Tibial artery (tissue), 4 donors: ENCODE data around the gene HEBP2.
"Not testable (repeated sequence)": the region's sequence is repeated elsewhere in the genome, so short reads cannot be mapped to it uniquely, and the experiment has no call there.

ENCODE experiments used
- DNase-seq, 2 donors: peaks; one replicate each; pipeline ENCODE4 v3.0.0-alpha.2; 2019
- H3K27ac ChIP-seq, 2 donors: fragments of 200-600 bp; sonication (generic) in 1 of 2; 1 replicate in 1 of 2; 2 replicates in 1 of 2; pipeline ENCODE4 v1.5.1; 2018 to 2019; ENCODE audit warnings: mild to moderate bottlenecking in 1 of 2
- H3K27me3 ChIP-seq, 2 donors: fragments of 200-600 bp; sonication (generic) in 1 of 2; one replicate each; pipeline versions ENCODE4 v1.5.1 to v1.6.0; 2016 to 2019
- H3K36me3 ChIP-seq, 3 donors: fragments of 200-600 bp; sonication (generic) in 2 of 3; one replicate each; pipeline ENCODE4 v1.5.1; 2016 to 2019; ENCODE audit warnings: mild to moderate bottlenecking in 2 of 3
- H3K4me1 ChIP-seq, 4 donors: fragments of 200-600 bp; sonication (generic) in 2 of 4; 1 replicate in 3 of 4; 2 replicates in 1 of 4; pipeline ENCODE4 v1.5.1; 2016 to 2019
- H3K4me3 ChIP-seq, 2 donors: fragments of 200-600 bp; sonication (generic) in 1 of 2; 1 replicate in 1 of 2; 2 replicates in 1 of 2; pipeline ENCODE4 v1.5.1; 2018 to 2019; ENCODE audit warnings: mild to moderate bottlenecking in 2 of 2
- H3K9me3 ChIP-seq, 3 donors: fragments of 200-600 bp; sonication (generic) in 1 of 3; one replicate each; pipeline ENCODE4 v1.5.1; 2016 to 2019
- CTCF ChIP-seq, 2 experiments: fragments of 200-600 bp in 1 of 2; fragments of 450-650 bp in 1 of 2; IDR thresholded peaks; one replicate each; pipeline ENCODE4 v1.5.1; 2017 to 2019; ENCODE audit warnings: antibody characterized with exemption in 2 of 2, mild to moderate bottlenecking in 1 of 2, moderate library complexity in 1 of 2
- intact Hi-C: fragments of 100-400 bp; cut with DNase I; formaldehyde crosslinking; loops from one replicate; pipeline ENCODE4 v1.15.0; 2023; ENCODE audit warnings: low total_unique reads

Gene HEBP2

GRCh38 chr6:138421608-138422007, 17.6 kb downstream of the HEBP2 start:
- Histone ChIP-seq H3K27ac (no peak overlapping the region), H3K4me3 (no peak overlapping the region), H3K36me3 (peaks cover 5 to 40% (median 8%) of the 10 kb centered on the region in 3 donors), H3K4me1 (no peaks in the 10 kb centered on the region), H3K9me3 (no peaks in the 10 kb centered on the region), H3K27me3 (no peaks in the 10 kb centered on the region)
- TF ChIP-seq CTCF (IDR thresholded peaks at IDR 0.05) = no peak
- intact Hi-C loops = no loop called here
- no peak for DNase-seq

- no peak overlapping the region for H3K27ac ChIP-seq
- TF ChIP-seq CTCF (IDR thresholded peaks at IDR 0.05) = no peak
- no peaks in the 10 kb centered on the region for H3K4me1 ChIP-seq
- H3K27me3 ChIP-seq = no peaks in the 10 kb centered on the region
- no peak for DNase-seq
- intact Hi-C loops = no loop called here
- no peak overlapping the region for H3K4me3 ChIP-seq
- no peaks in the 10 kb centered on the region for H3K9me3 ChIP-seq
- peaks cover 4 to 28% (median 4%) of the 10 kb centered on the region in 3 donors for H3K36me3 ChIP-seq
Observed at GRCh38 chr6:138422861-138423260, 18.8 kb downstream of the HEBP2 start.

GRCh38 chr6:138424004-138424904, 20.2 kb downstream of the HEBP2 start:
- no peak overlapping the region for H3K4me3 ChIP-seq
- no peak for DNase-seq
- no peak overlapping the region for H3K27ac ChIP-seq
- H3K4me1 ChIP-seq = no peaks in the 10 kb centered on the region
- H3K36me3 ChIP-seq = peaks cover 0 to 14% (median 4%) of the 10 kb centered on the region in 3 donors
- intact Hi-C loops = no loop called here
- no peaks in the 10 kb centered on the region for H3K27me3 ChIP-seq
- TF ChIP-seq CTCF (IDR thresholded peaks at IDR 0.05) = no peak
- H3K9me3 ChIP-seq = no peaks in the 10 kb centered on the region

GRCh38 chr6:138425256-138425655, 21.2 kb downstream of the HEBP2 start:
- not testable (repeated sequence) for H3K9me3 ChIP-seq, DNase-seq, H3K4me1 ChIP-seq, H3K36me3 ChIP-seq, H3K27me3 ChIP-seq, H3K27ac ChIP-seq, H3K4me3 ChIP-seq
- intact Hi-C loops = loop anchor here (5.0 kb wide), 1 partner anchor 92 kb away; no protein-coding TSS in a partner anchor

- H3K4me3 ChIP-seq = no peak overlapping the region
- peaks cover 0 to 10% (median 4%) of the 10 kb centered on the region in 3 donors for H3K36me3 ChIP-seq
- no peaks in the 10 kb centered on the region for H3K27me3 ChIP-seq
- H3K9me3 ChIP-seq = no peaks in the 10 kb centered on the region
- no peaks in the 10 kb centered on the region for H3K4me1 ChIP-seq
- no peak for DNase-seq
- no peak overlapping the region for H3K27ac ChIP-seq
- TF ChIP-seq CTCF (IDR thresholded peaks at IDR 0.05) = no peak
- intact Hi-C loops = loop anchor here (5.0 kb wide), 1 partner anchor 91 kb away; no protein-coding TSS in a partner anchor
Observed at GRCh38 chr6:138426500-138427123, 22.6 kb downstream of the HEBP2 start.

GRCh38 chr6:138427701-138428100, 23.7 kb downstream of the HEBP2 start:
- no peaks in the 10 kb centered on the region for H3K4me1 ChIP-seq
- no peak for TF ChIP-seq CTCF (IDR thresholded peaks at IDR 0.05)
- no peak for DNase-seq
- no peaks in the 10 kb centered on the region for H3K27me3 ChIP-seq
- H3K36me3 ChIP-seq = peaks cover 0 to 16% (median 4%) of the 10 kb centered on the region in 3 donors
- H3K27ac ChIP-seq = no peak overlapping the region
- no peaks in the 10 kb centered on the region for H3K9me3 ChIP-seq
- intact Hi-C loops = loop anchor here (5.0 kb wide), 1 partner anchor 90 kb away; no protein-coding TSS in a partner anchor
- H3K4me3 ChIP-seq = no peak overlapping the region
